22Rv1 (cell line): ENCODE results near the gene DENND6B.

ENCODE experiments used
- ZFX ChIP-seq: fragments of 450-650 bp; IDR thresholded peaks from 2 replicates; pipeline ENCODE4 v1.6.1; 2017; ENCODE audit warnings: antibody characterized with exemption, borderline replicate concordance
- TF ChIP-seq, protein P1 (sequence below): fragments of 450-650 bp; IDR thresholded peaks from 2 replicates; pipeline ENCODE4 v1.5.1; 2017; ENCODE audit warnings: mild to moderate bottlenecking

DNA sequence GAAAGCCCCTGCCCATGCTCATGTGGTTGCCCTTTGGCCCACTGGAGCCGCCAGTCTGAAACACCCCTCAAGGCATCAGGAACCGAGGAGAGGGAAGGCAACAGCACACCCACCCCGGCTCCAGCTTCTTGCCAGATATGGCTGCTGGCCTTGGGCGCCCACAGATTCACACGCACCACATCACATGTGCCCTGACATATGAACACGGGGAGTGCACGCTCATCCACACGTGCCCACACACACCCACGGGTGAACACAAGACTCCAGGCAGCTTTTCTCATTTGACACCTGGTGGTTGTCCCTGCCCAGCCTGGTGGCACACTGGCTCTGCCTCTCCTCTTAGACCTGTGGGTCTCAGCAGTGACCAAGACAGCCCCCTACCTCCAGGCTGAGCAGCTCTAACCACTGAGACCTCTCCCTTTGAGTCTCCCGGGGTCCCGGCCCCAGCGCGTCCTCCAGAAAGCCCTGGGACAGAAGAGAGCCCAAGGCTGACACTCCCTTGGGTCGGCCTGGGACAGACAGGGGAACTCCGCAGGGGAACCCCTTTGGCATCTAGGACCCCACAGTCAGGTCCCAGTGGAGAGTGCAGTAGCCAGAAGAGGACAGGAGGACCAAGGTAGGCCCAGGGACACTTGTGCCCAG lies 62.6 kb downstream of the DENND6B start:
- TF ChIP-seq, protein P1, sequence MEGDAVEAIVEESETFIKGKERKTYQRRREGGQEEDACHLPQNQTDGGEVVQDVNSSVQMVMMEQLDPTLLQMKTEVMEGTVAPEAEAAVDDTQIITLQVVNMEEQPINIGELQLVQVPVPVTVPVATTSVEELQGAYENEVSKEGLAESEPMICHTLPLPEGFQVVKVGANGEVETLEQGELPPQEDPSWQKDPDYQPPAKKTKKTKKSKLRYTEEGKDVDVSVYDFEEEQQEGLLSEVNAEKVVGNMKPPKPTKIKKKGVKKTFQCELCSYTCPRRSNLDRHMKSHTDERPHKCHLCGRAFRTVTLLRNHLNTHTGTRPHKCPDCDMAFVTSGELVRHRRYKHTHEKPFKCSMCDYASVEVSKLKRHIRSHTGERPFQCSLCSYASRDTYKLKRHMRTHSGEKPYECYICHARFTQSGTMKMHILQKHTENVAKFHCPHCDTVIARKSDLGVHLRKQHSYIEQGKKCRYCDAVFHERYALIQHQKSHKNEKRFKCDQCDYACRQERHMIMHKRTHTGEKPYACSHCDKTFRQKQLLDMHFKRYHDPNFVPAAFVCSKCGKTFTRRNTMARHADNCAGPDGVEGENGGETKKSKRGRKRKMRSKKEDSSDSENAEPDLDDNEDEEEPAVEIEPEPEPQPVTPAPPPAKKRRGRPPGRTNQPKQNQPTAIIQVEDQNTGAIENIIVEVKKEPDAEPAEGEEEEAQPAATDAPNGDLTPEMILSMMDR = no peak
- no peak for TF ChIP-seq ZFX
